ENCODE measurements around the gene NRF1.

NRF1 gene

DNA sequence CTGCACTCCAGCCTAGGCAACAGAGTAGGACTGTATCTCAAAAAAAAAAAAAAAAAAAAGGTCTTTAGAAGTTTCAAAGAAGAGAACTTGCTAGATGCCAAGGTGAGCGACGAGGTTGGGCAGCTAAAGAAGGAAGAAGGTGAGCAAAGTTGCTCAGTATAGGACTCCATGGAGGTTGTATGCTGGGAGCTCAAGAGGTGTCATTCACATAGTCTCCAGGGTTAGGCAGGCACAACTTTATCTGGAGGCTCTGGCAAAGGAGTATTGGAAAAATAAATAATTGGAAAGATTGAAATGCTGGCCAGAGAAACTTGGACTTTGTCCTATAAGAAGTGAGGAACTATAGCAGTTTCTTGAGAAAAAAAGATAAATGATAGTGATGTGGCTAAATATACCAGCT is 74.5 kb downstream of the NRF1 start:
- DNase-seq, result no peak

DNA sequence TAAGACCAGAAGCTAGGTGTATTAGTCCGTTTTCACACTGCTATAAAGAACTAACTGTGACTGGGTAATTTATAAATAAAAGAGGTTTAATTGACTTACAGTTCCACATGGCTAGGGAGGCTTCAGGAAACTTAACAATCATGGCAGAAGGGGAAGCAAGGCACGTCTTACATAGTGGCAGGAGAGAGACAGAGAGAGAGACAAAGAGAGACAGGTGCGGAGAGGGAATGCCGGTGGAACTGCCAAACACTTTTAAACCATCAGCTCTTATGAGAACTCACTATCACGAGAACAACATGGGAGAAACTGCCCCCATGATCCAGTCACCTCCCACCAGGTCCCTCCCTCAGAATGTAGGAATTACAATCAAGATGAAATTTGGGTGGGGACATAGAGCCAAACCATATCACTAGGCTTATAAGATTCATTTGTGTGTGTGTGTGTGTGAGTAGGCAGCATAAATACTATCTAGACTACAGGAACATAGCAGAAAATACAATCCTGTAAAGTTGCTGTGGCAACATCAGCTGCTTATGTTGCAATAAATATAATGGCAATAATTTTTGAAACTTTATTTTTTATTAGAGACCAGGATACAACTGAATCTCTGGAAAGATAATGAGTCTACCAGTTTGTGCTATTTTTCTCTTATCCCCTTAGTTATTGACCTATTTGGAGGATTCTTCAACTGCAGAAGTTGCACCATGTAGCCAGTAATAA is 77.1 kb downstream of the NRF1 start:
- DNase-seq, result no peak

DNA sequence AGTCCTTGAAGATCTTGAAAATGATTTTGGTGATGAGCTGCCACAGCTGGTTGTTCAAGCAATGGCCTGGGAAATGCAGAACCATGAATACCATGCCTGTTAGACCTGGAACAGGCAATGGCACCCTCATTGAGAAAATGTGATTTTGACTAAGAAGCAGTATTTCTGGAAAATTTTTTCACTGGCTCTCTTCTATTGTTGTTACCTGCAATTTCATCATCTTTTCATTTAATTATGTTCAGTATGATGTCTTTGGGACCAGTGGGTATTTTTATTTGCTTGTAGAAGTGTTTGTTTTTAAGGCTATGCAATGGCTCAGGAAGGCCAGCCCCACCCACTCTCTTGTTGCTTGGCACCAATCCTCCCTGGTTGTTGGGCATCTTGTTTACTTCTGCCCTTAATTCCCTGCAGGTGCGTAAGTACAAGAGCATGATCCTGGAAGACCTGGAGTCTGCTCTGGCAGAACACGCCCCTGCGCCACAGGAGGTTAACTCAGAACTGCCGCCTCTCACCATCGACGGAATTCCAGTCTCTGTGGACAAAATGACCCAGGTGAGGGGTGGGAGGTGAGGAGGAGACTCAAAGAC is 78.6 kb downstream of the NRF1 start:
- no peak for DNase-seq

- no peak for DNase-seq
Observed at GRCh38 chr7:129690701-129691100, 79.2 kb downstream of the NRF1 start.

DNA sequence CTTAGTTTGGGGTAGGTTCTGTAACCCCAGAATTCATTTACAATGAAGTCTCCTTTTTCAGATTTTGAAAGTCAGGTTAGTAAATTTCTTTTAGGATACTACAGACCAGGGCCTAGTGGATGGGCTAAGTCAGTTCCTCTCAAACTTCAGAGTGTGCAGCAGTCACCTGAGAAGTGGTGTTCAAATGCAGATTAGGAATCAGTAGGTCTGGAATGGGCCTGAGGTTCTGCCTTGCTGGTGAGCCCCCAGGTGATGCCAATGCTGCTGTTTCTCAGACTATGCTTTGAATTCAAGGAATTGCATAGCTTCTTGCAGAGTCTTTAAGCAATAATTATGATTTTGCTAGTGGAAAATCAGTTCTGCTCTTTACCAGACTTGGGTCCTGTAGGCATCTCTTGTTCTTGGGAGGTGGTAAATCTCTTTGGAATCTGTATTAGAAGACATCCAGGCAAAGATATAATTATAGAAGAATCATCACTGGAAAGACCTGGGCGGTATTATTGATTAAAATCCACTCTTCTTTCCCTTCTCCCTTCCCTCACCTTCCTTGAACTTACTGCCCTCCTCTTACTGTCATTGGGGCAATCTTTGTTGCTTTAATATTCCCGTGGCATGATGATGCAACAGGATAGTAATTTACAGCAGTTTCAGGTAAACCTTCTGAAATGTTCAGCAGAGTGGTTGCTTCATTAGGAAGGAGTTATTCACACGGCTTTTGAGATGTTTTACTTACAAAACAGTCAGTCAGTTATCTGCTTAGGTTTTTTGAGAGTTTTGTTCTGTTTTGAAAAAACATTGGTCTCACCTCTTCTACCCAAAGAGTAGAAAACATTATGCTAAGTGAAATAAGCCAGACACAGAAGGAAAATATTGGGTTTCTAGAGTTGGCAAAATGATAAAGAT is 87.2 kb downstream of the NRF1 start:
- DNase-seq, result no peak

DNA sequence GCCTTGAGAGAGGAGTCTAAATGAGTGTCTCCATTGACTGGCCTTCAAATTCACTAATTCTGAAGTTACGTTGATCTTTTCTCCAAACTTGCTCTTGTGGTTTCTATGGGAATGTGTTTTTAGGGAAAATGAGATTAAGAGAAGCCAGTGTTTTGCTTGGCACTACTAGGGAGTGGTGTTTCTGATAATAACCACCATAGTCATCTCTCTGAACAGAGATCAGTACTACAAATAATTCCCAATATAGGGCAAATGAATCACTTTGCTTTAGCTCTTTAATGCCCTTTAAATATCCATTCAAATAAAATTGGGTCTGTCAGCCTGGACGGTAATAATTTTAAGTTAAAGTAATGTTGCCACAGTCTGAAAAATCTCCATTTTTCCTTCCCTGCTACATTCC is 90.8 kb downstream of the NRF1 start:
- DNase-seq, result no peak

DNA sequence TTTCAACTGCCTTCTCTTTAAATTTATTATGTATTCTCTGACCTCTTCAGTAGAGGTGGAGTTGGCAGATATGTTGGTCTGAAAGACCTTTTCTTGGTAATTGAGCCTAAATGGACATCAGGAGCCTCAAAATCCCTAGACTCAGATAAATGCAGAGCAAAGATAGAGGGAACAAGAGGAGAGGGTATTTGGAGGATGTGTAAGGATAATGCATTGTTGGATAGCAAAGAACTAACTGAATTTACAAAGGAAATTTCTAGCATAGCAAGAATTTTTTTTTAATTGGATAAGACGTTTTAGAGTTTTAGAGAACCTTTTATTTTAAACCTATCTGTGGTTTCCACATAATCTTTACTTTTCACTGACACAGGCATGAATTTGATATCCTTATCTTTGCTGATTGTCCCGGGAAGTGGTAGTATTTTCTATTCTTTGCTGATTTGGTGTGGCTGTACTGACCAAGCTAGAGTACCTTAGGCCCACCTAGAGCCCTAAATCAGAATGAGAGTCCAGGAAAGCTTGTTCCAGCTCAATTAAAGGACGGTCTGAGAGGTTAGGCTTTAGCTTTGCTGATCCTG is 91.3 kb downstream of the NRF1 start:
- DNase-seq, result no peak

GRCh38 chr7:129703751-129704150 is 92.2 kb downstream of the NRF1 start:
- no peak for DNase-seq

DNA sequence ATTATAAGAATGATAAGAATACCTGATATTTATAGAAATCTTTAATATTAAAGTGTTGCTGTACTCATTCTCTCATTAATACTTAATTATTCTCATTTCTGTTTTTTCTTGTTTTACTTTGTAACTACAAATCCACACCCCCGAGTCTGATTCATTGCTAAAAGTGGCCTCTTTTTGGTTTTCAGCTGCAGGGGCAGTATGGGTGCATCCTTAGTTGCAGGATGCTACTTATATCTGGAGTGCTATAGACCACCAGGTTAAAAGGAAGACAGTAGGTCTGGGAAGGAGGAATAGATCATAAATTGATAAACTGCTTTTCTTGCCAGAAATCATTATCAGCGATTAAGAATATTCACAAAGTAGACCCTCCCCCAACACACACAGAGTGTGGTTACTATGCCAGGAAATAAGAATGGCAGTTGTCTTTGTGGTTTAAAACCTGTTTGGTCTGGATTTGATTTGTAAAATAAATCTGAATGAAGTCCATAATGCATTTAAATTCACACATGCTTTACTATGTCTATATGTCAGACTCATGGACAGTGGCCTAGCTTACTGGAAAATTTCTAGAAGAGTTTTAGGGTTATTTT is 96.5 kb downstream of the NRF1 start:
- DNase-seq, result peak; percentile 55 to 70

DNA sequence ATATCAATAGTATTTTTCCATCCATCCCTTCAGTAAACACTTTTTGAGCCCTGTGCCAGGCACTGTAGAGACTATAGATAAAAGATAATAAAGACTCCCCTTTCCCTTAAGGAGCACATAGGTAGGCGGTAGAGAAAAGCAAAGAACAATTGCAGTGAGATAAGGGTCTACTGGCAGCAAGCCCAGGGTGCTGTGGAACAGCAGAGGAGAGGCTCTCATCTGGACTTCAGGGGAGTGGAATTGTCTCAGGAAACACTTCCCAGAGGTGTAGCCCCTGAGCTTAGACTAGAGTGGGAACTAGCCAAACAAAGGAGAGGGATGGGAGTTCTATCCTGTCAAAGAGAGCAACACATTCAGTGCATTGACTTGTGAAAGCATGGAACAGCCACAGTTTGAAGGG is 102.0 kb downstream of the NRF1 start:
- no peak for DNase-seq

GRCh38 chr7:129714514-129715063 is 103.1 kb downstream of the NRF1 start:
- no peak for DNase-seq

DNA sequence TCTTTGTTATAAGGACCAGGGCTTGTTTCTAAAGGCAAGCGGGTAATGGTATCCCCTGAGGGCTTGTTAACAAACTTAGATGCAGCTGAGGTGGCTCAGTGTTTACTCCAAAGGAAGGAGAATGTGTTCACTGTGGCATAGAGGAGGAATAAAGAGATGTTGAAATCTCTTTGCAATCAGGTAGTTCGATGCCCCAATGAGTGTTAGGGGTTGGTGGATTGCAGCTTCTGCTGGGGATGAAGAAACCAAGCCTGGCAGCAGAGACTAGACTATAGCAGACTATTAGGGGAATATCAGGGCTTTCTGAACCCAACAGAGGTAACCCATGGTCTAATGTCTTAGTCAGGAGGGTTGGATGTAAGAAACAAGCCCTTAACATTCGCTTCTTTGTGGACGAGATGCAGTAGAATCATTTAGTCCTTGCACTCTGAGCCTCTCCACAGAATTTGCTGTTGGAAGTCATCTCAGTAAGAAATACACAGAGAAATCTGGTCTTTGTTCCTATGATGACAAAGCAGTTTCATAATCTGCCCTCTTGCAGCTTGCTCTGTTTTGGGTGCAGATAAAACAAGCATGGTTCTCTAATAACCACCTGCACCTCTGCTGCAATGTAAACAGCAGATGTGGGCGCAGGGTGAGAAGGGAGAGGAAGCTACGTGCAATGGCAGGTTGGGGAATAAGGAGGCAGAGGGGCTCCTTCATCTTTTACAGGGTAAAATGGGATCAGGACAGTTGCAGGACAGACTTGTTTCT is 108.6 kb downstream of the NRF1 start:
- DNase-seq, result no peak

DNA sequence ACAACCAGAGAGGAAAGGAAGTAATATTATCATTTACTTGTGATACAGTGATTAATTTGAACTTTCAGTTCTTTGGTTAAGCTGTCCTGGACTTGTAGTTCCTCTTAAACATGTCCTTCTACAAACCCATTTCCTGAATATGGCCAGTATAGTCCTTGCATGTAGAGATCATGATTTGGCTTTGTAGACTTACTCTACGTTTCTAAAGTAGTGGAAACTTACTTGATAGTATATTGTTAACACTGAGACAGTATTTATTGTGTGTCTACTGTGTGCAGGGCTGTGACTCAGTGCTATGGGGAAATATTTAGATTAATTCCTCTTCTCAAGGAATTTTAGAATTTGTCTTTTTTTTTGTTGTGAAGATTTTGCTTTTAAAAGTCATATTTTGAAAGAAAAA is 109.5 kb downstream of the NRF1 start:
- DNase-seq, result no peak

- no peak for DNase-seq
Observed at GRCh38 chr7:129723679-129724078, 112.2 kb downstream of the NRF1 start.

- DNase-seq, result no peak
Observed at GRCh38 chr7:129724796-129725195, 113.3 kb downstream of the NRF1 start.

DNA sequence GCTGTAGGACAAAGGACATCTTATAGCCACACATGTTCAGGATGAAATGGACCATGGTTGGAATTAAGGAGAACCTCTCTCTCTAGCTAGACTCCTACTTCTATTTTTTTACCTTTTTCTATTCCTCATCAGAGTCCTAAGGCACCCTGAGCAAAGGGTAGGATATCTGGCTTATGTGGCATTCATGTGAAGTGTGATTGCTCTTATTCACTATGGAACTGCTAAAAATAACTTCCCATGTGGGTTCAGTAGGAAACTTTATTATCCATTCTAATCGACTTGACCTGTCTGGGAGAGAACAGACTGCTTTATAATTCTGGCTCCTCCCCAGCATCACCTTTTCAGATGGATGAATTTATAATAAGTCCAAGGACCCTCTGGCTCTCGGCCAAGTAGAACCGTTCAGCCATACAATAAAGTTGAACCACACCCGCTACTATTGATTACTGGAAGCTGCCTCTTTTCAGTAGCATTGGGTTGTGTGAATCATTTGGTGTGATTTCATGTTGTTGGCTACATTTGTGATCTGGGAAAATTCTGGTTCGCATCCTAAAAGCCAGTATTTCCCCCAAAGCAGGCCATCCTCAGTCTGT is 117.5 kb downstream of the NRF1 start:
- DNase-seq, result no peak

GRCh38 chr7:129729511-129729910 is 118.0 kb downstream of the NRF1 start:
- no peak for DNase-seq

DNA sequence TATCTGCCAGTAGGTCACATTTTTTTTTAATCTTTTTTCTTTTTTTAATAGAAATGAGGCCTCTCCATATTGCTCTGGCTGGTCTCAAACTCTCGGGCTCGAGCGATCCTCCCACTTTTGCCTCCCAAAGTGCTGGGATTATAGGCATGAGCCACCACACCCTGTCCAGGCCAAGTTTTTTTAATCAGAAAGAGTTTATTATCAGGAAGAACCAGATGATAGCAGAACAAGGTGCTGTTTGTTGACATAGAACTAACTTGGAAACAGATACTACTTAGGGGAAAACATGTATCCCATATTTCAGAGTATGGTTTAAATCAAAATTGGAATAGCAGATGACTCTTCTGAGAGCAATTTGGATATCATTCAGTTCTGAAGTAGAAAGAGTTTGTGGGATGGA is 118.6 kb downstream of the NRF1 start:
- DNase-seq, result no peak

DNA sequence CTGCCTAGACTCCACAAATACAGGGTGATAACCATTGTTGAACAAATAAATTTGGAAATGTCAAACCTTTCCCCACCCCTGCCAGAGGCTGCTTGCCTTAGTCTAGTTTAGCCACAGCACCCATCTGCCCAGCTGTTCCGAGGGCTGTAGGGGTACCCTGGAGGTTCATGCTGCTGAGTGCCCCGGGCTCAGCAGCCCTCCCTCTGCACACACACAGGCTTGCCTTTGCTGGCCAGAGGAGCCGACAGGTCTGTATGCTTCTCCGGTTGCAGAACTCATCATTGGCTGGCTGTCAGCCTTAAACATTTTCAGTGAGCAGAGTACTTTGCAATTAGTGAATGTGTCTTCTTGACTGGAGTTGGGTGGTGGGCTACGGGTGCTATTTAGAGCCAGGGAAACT is 122.9 kb downstream of the NRF1 start:
- no peak for DNase-seq

GRCh38 chr7:129739427-129739826 is 127.9 kb downstream of the NRF1 start:
- DNase-seq, result no peak

GRCh38 chr7:129740574-129741410 is 129.3 kb downstream of the NRF1 start:
- DNase-seq, result no peak
